Suprapubic skin (tissue), 4 donors: Measurements from ENCODE around the gene HELZ.

Source experiments
- CTCF ChIP-seq, 2 donors: fragments of 200-600 bp in 1 of 2; fragments of 450-650 bp in 1 of 2; sonication (generic) in 1 of 2; IDR thresholded peaks; one replicate each; pipeline ENCODE4 v1.5.1; 2016 to 2019; ENCODE audit warnings: antibody characterized with exemption in 2 of 2, mild to moderate bottlenecking in 1 of 2, moderate library complexity in 1 of 2
- EP300 ChIP-seq: sonication (generic); formaldehyde crosslinking; IDR thresholded peaks from one replicate; pipeline ENCODE4 v1.6.1; 2017; ENCODE audit warnings: antibody characterized with exemption
- POLR2A ChIP-seq, 2 donors: fragments of 450-650 bp; IDR thresholded peaks; one replicate each; pipeline ENCODE4 v1.6.1; 2017; ENCODE audit warnings: antibody characterized with exemption in 2 of 2, mild to moderate bottlenecking in 2 of 2, moderate library complexity in 2 of 2
- POLR2AphosphoS5 ChIP-seq, 3 donors: sonication (generic); formaldehyde crosslinking; IDR thresholded peaks; one replicate each; pipeline ENCODE4 v1.6.1; 2017; ENCODE audit warnings: antibody characterized with exemption in 3 of 3

GRCh38 chr17:67050471-67051154 lies 194.4 kb downstream of the HELZ start:
- TF ChIP-seq CTCF (IDR thresholded peaks at IDR 0.05) (no peak), POLR2A (IDR thresholded peaks at IDR 0.05) (no peak), POLR2AphosphoS5 (IDR thresholded peaks at IDR 0.05) (no peak), EP300 (no peak)
